Trophoblast cell (in vitro differentiated cells and primary cell): ENCODE results near the gene TLE4.

ENCODE experiments used
- DNase-seq, 2 donors: peaks; one replicate each; pipeline ENCODE4 v3.0.0-alpha.2; 2016
- H2AFZ ChIP-seq: 2 replicates; pipeline ENCODE4 v1.6.1; 2013; ENCODE audit warnings: low read length, moderate library complexity, mild to moderate bottlenecking; ENCODE audit not compliant: insufficient read depth, poor library complexity
- H2AK5ac ChIP-seq: 2 replicates; pipeline ENCODE4 v1.6.1; 2013; ENCODE audit warnings: mild to moderate bottlenecking, low read length
- H2BK120ac ChIP-seq: 2 replicates; pipeline ENCODE4 v1.6.1; 2013; ENCODE audit warnings: low read length, mild to moderate bottlenecking, moderate library complexity; ENCODE audit not compliant: insufficient read depth, poor library complexity
- H2BK12ac ChIP-seq: 2 replicates; pipeline ENCODE4 v1.6.1; 2013; ENCODE audit warnings: mild to moderate bottlenecking, low read length, moderate library complexity
- H2BK5ac ChIP-seq: 2 replicates; pipeline ENCODE4 v1.6.1; 2013; ENCODE audit warnings: low read length, low read depth, moderate library complexity, mild to moderate bottlenecking; ENCODE audit not compliant: poor library complexity
- H3K14ac ChIP-seq: 2 replicates; pipeline ENCODE4 v1.6.1; 2013; ENCODE audit warnings: mild to moderate bottlenecking, low read length
- H3K18ac ChIP-seq: 2 replicates; pipeline ENCODE4 v1.6.1; 2013; ENCODE audit warnings: mild to moderate bottlenecking, low read length
- H3K23ac ChIP-seq: 2 replicates; pipeline ENCODE4 v1.6.1; 2013; ENCODE audit warnings: low read length
- H3K27ac ChIP-seq: 2 replicates; pipeline ENCODE4 v1.5.1; 2013; ENCODE audit warnings: low read depth, mild to moderate bottlenecking, inconsistent platforms, low read length, moderate library complexity
- H3K27me3 ChIP-seq: 2 replicates; pipeline ENCODE4 v1.6.1; 2013; ENCODE audit warnings: inconsistent platforms, mild to moderate bottlenecking, low read length, moderate library complexity; ENCODE audit not compliant: insufficient read depth
- H3K36me3 ChIP-seq, 2 experiments: 1 replicate in 1 of 2; 2 replicates in 1 of 2; pipeline ENCODE4 v1.6.1; 2013; ENCODE audit warnings: low read length in 2 of 2, mild to moderate bottlenecking in 2 of 2, moderate library complexity in 1 of 2; ENCODE audit not compliant: insufficient read depth in 2 of 2, control insufficient read depth in 1 of 2
- H3K4ac ChIP-seq: 2 replicates; pipeline ENCODE4 v1.6.1; 2013; ENCODE audit warnings: low read depth, mild to moderate bottlenecking, low read length, moderate library complexity
- H3K4me1 ChIP-seq, 2 experiments: 1 replicate in 1 of 2; 2 replicates in 1 of 2; pipeline ENCODE4 v1.6.1; 2013; ENCODE audit warnings: low read length in 2 of 2, mild to moderate bottlenecking in 2 of 2, moderate library complexity in 1 of 2; ENCODE audit not compliant: insufficient read depth in 2 of 2, control insufficient read depth in 1 of 2
- H3K4me2 ChIP-seq: 2 replicates; pipeline ENCODE4 v1.6.1; 2013; ENCODE audit warnings: inconsistent platforms, mild to moderate bottlenecking, low read length, moderate library complexity
- H3K4me3 ChIP-seq: 2 replicates; pipeline ENCODE4 v1.5.1; 2013; ENCODE audit warnings: mild to moderate bottlenecking, low read depth, low read length, inconsistent platforms
- H3K79me1 ChIP-seq: one replicate; pipeline ENCODE4 v1.6.1; 2013; ENCODE audit warnings: low read length
- H3K79me2 ChIP-seq: 2 replicates; pipeline ENCODE4 v1.6.1; 2013; ENCODE audit warnings: low read length, mild to moderate bottlenecking; ENCODE audit not compliant: control insufficient read depth, insufficient read depth, poor library complexity
- H3K9ac ChIP-seq: 2 replicates; pipeline ENCODE4 v1.6.1; 2013; ENCODE audit warnings: mild to moderate bottlenecking, low read length
- H3K9me3 ChIP-seq: 2 replicates; pipeline ENCODE4 v1.6.1; 2013; ENCODE audit warnings: low read depth, mild to moderate bottlenecking, control low read depth, inconsistent platforms, low read length; ENCODE audit not compliant: insufficient read depth
- H4K12ac ChIP-seq: 2 replicates; pipeline ENCODE4 v1.6.1; 2013; ENCODE audit warnings: low read depth, mild to moderate bottlenecking, low read length, moderate library complexity
- H4K8ac ChIP-seq: 2 replicates; pipeline ENCODE4 v1.6.1; 2013; ENCODE audit warnings: low read depth, mild to moderate bottlenecking, low read length, moderate library complexity
- H4K91ac ChIP-seq: one replicate; pipeline ENCODE4 v1.6.1; 2013; ENCODE audit warnings: low read depth, mild to moderate bottlenecking, low read length, moderate library complexity
- WGBS: extraction: QIAGEN DNeasy Blood & Tissue Kit; methylation state at CpG from one replicate; pipeline ENCODE4 v1.1.7; 2013; ENCODE audit warnings: missing lambda C conversion rate; ENCODE audit not compliant: insufficient read length, insufficient coverage; ENCODE audit errors: extremely low coverage; 5-methylcytosine and 5-hydroxymethylcytosine counted together

TLE4 gene

GRCh38 chr9:79693750-79694149, 122.0 kb downstream of the TLE4 start:
- Histone ChIP-seq H3K9ac (no peak overlapping the region), H4K91ac (peak overlapping the region; percentile 84), H2BK5ac (peak overlapping the region; percentile 83), H4K12ac (no peak overlapping the region), H3K4me2 (peak overlapping the region; percentile 43), H3K9me3 (no peaks in the 10 kb centered on the region), H3K4me3 (no peak overlapping the region), H3K36me3 (peaks cover 0 to 2% of the 10 kb centered on the region in 2 experiments), H2BK120ac (peak overlapping the region; percentile 60), H3K4me1 (peaks cover 24 to 40% of the 10 kb centered on the region in 2 experiments), H2AK5ac (no peak overlapping the region), H3K79me2 (no peaks in the 10 kb centered on the region), H3K18ac (peak overlapping the region; percentile 72), H2AFZ (no peak overlapping the region), H3K27ac (peak overlapping the region; percentile 88), H3K14ac (peak overlapping the region; percentile 49), H3K4ac (no peak overlapping the region), H3K23ac (no peak overlapping the region), H4K8ac (peak overlapping the region; percentile 36), H3K27me3 (no peaks in the 10 kb centered on the region), H3K79me1 (peaks cover 18% of the 10 kb centered on the region), H2BK12ac (peak overlapping the region; percentile 85)
- DNase-seq: no peak
- no CpG with 5 or more reads among the region's 5 CpGs for WGBS

- Histone ChIP-seq H2AK5ac (no peak overlapping the region), H3K9ac (no peak overlapping the region), H3K23ac (no peak overlapping the region), H3K4me3 (no peak overlapping the region), H2BK120ac (peak overlapping the region; percentile 60), H2BK5ac (peak overlapping the region; percentile 83), H3K9me3 (no peaks in the 10 kb centered on the region), H3K4me2 (peak overlapping the region; percentile 43), H3K14ac (peak overlapping the region; percentile 49), H3K18ac (no peak overlapping the region), H4K12ac (no peak overlapping the region), H4K8ac (peak overlapping the region; percentile 36), H3K36me3 (peaks cover 0 to 2% of the 10 kb centered on the region in 2 experiments), H3K27ac (peak overlapping the region; percentile 88), H2BK12ac (peak overlapping the region; percentile 85), H4K91ac (peak overlapping the region; percentile 84), H3K4ac (no peak overlapping the region), H3K4me1 (peaks cover 24 to 40% of the 10 kb centered on the region in 2 experiments), H2AFZ (no peak overlapping the region), H3K27me3 (no peaks in the 10 kb centered on the region), H3K79me1 (peaks cover 18% of the 10 kb centered on the region), H3K79me2 (no peaks in the 10 kb centered on the region)
- no CpG with 5 or more reads among the region's 2 CpGs for WGBS
- peak in 1 of 2 donors; percentile 64 for DNase-seq
These were observed 122.4 kb downstream of the TLE4 start for GRCh38 chr9:79694208-79694607.

GRCh38 chr9:79694676-79695400, 123.1 kb downstream of the TLE4 start:
- H3K79me2 ChIP-seq: no peaks in the 10 kb centered on the region
- H4K12ac ChIP-seq: no peak overlapping the region
- peak overlapping the region; percentile 17 for H3K4me2 ChIP-seq
- peak overlapping the region; percentile 71 for H2BK5ac ChIP-seq
- no peak overlapping the region for H3K9ac ChIP-seq
- H2AK5ac ChIP-seq: no peak overlapping the region
- H2BK120ac ChIP-seq: peak overlapping the region; percentile 84
- peak overlapping the region; percentile 62 for H3K27ac ChIP-seq
- peak; percentile 35 to 66 for DNase-seq
- H2BK12ac ChIP-seq: peak overlapping the region; percentile 89
- H3K27me3 ChIP-seq: no peaks in the 10 kb centered on the region
- no peak overlapping the region for H2AFZ ChIP-seq
- H3K4me3 ChIP-seq: no peak overlapping the region
- H3K9me3 ChIP-seq: no peaks in the 10 kb centered on the region
- H3K4me1 ChIP-seq: peaks cover 23 to 40% of the 10 kb centered on the region in 2 experiments
- peaks cover 18% of the 10 kb centered on the region for H3K79me1 ChIP-seq
- H3K36me3 ChIP-seq: peaks cover 0 to 2% of the 10 kb centered on the region in 2 experiments
- no peak overlapping the region for H3K14ac ChIP-seq
- no peak overlapping the region for H3K23ac ChIP-seq
- H3K4ac ChIP-seq: peak overlapping the region; percentile 77
- WGBS: no CpG with 5 or more reads among the region's 1 CpG
- H4K91ac ChIP-seq: peak overlapping the region; percentile 84
- no peak overlapping the region for H3K18ac ChIP-seq
- no peak overlapping the region for H4K8ac ChIP-seq

GRCh38 chr9:79695531-79696175, 123.9 kb downstream of the TLE4 start:
- no peak overlapping the region for H3K14ac ChIP-seq
- no peak overlapping the region for H2BK5ac ChIP-seq
- H2BK12ac ChIP-seq: no peak overlapping the region
- H3K4me1 ChIP-seq: peaks cover 21 to 36% of the 10 kb centered on the region in 2 experiments
- no peak overlapping the region for H3K9ac ChIP-seq
- no CpG with 5 or more reads among the region's 6 CpGs for WGBS
- peaks cover 18% of the 10 kb centered on the region for H3K79me1 ChIP-seq
- no peak overlapping the region for H4K12ac ChIP-seq
- no peak overlapping the region for H3K4me2 ChIP-seq
- H3K9me3 ChIP-seq: no peaks in the 10 kb centered on the region
- H3K18ac ChIP-seq: no peak overlapping the region
- peaks cover 0 to 2% of the 10 kb centered on the region in 2 experiments for H3K36me3 ChIP-seq
- H3K27ac ChIP-seq: peak overlapping the region; percentile 62
- H3K4me3 ChIP-seq: no peak overlapping the region
- H2AK5ac ChIP-seq: no peak overlapping the region
- H3K79me2 ChIP-seq: no peaks in the 10 kb centered on the region
- H3K4ac ChIP-seq: peak overlapping the region; percentile 70
- H2AFZ ChIP-seq: no peak overlapping the region
- no peak overlapping the region for H4K8ac ChIP-seq
- H2BK120ac ChIP-seq: no peak overlapping the region
- peak overlapping the region; percentile 2 for H4K91ac ChIP-seq
- DNase-seq: no peak
- no peak overlapping the region for H3K23ac ChIP-seq
- H3K27me3 ChIP-seq: no peaks in the 10 kb centered on the region
